ENCODE results near the gene CPHXL.

DNA sequence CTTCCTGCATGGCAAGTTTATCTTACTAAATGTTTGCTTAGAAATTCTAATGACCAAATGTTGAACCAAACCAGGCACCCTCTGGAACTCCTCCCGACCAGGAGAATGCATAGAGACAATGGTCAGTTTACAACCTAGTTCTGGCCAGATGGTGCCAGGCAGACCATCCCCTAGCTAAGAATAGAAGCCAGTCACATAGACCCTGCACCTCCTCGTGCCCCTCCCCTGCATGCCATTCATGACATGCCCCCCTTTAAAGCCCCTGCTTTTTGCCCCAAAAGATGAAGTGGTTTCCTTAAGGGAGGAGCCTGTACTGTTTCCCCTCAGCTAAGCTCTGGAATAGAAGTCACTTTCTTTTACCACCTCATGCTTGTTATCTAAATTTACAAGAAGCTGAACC lies 6.6 kb upstream of the CPHXL start:
- TF ChIP-seq, protein P1, sequence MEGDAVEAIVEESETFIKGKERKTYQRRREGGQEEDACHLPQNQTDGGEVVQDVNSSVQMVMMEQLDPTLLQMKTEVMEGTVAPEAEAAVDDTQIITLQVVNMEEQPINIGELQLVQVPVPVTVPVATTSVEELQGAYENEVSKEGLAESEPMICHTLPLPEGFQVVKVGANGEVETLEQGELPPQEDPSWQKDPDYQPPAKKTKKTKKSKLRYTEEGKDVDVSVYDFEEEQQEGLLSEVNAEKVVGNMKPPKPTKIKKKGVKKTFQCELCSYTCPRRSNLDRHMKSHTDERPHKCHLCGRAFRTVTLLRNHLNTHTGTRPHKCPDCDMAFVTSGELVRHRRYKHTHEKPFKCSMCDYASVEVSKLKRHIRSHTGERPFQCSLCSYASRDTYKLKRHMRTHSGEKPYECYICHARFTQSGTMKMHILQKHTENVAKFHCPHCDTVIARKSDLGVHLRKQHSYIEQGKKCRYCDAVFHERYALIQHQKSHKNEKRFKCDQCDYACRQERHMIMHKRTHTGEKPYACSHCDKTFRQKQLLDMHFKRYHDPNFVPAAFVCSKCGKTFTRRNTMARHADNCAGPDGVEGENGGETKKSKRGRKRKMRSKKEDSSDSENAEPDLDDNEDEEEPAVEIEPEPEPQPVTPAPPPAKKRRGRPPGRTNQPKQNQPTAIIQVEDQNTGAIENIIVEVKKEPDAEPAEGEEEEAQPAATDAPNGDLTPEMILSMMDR (IDR thresholded peaks at IDR 0.05), result no peak
- no peak for TF ChIP-seq POLR2A (IDR thresholded peaks at IDR 0.05)
